ENCODE results near the gene TPPP3. TPM values are rescaled to one million over a fixed set of nuclear protein-coding genes. Genes with fewer than 3 reads are reported as not detected.

The TPPP3 gene
- total RNA-seq = 0.18 and 0.28 TPM in 2 replicates

DNA sequence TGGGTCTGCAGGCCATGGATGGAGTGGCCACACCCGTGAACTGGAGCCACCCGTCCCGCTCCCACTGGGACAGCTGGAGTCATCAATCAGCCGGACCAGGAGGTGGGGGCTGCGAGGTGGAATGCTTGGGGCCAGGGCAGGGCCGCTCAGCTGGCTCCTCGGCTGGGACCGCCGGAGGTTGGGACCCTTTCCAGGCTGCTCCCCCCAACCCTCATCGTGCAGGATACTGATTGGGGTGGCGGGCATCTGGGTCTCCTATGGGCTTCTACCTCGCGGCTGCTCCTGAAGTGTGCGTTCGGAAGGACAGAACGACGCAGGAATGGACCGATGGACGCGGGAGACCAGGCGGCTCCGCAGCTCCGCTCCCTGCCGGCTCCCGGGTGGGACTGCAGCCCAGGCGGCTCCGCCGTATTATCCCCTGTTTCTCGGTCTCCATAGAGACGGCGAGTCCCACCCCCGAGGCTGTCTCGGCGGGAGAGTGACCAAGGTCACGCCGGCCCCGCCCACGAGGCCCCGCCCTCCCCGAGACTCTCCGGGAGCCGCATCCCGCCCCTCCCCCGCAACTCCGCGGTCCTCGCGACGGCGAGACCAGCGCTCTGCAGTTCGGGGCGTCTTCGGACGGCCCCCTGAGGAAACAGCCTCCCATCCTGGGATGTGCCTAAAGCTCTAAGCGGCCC lies at the start of gene TPPP3:
TSS of gene TPPP3 (minus strand) at position 388 of the 677 bp plus-strand sequence. CDS start 2,387 bp downstream, outside the sequence.

GRCh38 chr16:67430977-67431774 lies 37.9 kb upstream of the TPPP3 start, which contains the start of gene HSD11B2:
HSD11B2 (plus strand) TSS chr16:67431121; CDS start chr16:67431249, 128 bp downstream.

DNA sequence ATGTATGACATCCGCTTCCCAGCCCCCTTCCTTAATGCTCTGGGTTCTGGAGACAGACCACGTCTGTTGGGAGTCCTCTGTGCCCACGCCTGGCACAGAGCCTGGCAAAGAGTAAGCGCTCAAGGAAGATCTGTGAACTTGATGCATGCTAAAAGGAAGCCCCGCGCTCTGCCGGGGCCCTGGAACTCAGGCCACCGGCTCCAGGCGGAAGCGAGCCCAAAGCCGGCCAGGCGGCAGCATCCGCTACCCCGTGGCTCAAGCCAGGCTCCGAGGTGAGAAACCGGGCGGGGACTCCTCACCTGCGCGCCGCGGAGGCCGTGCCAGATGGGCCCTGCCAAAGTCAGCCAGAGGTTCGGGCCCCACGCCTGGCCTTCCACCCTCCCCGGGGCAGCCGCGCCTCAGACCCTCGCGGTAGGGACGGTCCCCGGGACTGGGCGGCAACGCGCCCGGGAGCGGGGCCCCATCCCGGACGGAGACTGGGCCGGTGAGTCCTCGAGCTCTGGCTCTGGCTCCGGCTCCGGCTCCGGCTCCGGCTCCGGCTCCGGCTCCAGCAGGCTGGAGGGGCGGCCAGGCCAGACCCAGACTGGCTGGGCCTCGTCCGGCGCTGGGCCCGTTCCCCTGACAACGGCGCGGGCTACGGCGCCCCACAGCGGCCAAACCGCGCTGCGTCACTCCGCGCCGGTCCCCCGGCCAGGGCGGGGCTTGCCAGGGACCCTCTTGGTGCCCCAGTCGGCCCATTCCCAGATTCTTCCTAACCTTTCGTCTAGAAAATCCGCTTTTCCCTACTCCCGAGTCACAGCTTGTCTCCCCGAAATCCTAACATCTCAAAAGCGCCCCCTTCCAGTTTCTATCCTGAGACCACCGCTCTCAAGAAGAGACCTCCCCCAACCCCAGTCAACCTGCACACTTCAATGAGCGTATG lies 22.8 kb upstream of the TPPP3 start, which contains the start of gene ZDHHC1:
TSS of gene ZDHHC1 (minus strand) at position 606 of the 922 bp plus-strand sequence. CDS start 8,702 bp downstream, outside the sequence.

Other genes with a start within 250 kb of the TPPP3 start
- 3.7 and 7.8 TPM in 2 replicates for gene B3GNT9, start 242.5 kb downstream of the TPPP3 start, total RNA-seq
- 13.9 and 17.1 TPM in 2 replicates for gene TRADD, start 233.6 kb downstream of the TPPP3 start, total RNA-seq
- 4.7 and 6.4 TPM in 2 replicates for gene FBXL8, start 233.5 kb downstream of the TPPP3 start, total RNA-seq
- gene HSF4, start 228.8 kb downstream of the TPPP3 start, total RNA-seq = 0.45 and 3.2 TPM in 2 replicates
- gene NOL3, start 223.0 kb downstream of the TPPP3 start, total RNA-seq = 7.7 and 13.8 TPM in 2 replicates
- gene MATCAP1, start 209.5 kb downstream of the TPPP3 start, total RNA-seq = 18.4 and 18.9 TPM in 2 replicates
- 2.4 and 9.1 TPM in 2 replicates for gene EXOC3L1, start 203.4 kb downstream of the TPPP3 start, total RNA-seq
- gene E2F4, start 201.3 kb downstream of the TPPP3 start, total RNA-seq = 51.1 and 61.8 TPM in 2 replicates
- 0.72 and 1.2 TPM in 2 replicates for gene ELMO3, start 194.4 kb downstream of the TPPP3 start, total RNA-seq
- 18.4 and 29.7 TPM in 2 replicates for gene TMEM208, start 166.4 kb downstream of the TPPP3 start, total RNA-seq
- 26.5 and 29.4 TPM in 2 replicates for gene FHOD1, start 146.0 kb downstream of the TPPP3 start, total RNA-seq
- 0.81 and 0.85 TPM in 2 replicates for gene SLC9A5, start 144.5 kb downstream of the TPPP3 start, total RNA-seq
- gene PLEKHG4, start 114.0 kb downstream of the TPPP3 start, total RNA-seq = 26.9 and 27.6 TPM in 2 replicates
- under 0.01 and 0.09 TPM in 2 replicates for gene KCTD19, start 66.8 kb downstream of the TPPP3 start, total RNA-seq
- 0.28 and 2.7 TPM in 2 replicates for gene LRRC36, start 66.7 kb downstream of the TPPP3 start, total RNA-seq
- gene ZDHHC1, start 23.0 kb upstream of the TPPP3 start, total RNA-seq = 5.9 and 6.0 TPM in 2 replicates
- not detected in 2 replicates for gene HSD11B2, start 37.6 kb upstream of the TPPP3 start, total RNA-seq
- gene ATP6V0D1, start 87.7 kb upstream of the TPPP3 start, total RNA-seq = 78.7 and 86.7 TPM in 2 replicates
- gene AGRP, start 90.0 kb upstream of the TPPP3 start, total RNA-seq = not detected in 2 replicates
- gene RIPOR1, start 135.3 kb upstream of the TPPP3 start, total RNA-seq = 43.0 and 68.8 TPM in 2 replicates
- 23.4 and 26.3 TPM in 2 replicates for gene CTCF, start 169.0 kb upstream of the TPPP3 start, total RNA-seq

Measured in endothelial cell of coronary artery (primary cell).